ENCODE data around the gene GAGE12D.
"Not testable (repeated sequence)": the region's sequence is repeated elsewhere in the genome, so short reads cannot be mapped to it uniquely, and the experiment has no call there.

The GAGE12D gene, protein sequence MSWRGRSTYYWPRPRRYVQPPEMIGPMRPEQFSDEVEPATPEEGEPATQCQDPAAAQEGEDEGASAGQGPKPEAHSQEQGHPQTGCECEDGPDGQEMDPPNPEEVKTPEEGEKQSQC

DNA sequence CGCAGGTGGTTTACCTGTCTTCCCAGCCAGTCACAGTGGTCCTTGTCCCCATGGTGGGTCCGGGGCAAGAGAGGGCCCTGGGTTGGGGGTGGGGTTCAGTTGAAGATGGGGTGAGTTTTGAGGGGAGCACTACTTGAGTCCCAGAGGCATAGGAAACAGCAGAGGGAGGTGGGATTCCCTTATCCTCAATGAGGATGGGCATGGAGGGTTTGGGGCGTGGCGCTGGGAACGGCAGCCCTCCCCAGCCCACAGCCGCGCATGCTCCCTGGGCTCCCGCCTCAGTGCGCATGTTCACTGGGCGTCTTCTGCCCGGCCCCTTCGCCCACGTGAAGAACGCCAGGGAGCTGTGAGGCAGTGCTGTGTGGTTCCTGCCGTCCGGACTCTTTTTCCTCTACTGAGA lies at the start of gene GAGE12D:
GAGE12D (plus strand) TSS at position 301 of the 400 bp plus-strand sequence. CDS start 1,155 bp downstream, outside the sequence.
- in situ Hi-C loops (cut with HindIII; ENCODE audit: low sequenced_read_pairs), result not testable (repeated sequence)

DNA sequence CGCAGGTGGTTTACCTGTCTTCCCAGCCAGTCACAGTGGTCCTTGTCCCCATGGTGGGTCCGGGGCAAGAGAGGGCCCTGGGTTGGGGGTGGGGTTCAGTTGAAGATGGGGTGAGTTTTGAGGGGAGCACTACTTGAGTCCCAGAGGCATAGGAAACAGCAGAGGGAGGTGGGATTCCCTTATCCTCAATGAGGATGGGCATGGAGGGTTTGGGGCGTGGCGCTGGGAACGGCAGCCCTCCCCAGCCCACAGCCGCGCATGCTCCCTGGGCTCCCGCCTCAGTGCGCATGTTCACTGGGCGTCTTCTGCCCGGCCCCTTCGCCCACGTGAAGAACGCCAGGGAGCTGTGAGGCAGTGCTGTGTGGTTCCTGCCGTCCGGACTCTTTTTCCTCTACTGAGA lies 9.7 kb upstream of the GAGE12D start, which contains the start of gene GAGE12C:
GAGE12C (plus strand) TSS at position 301 of the 400 bp plus-strand sequence. CDS start 1,155 bp downstream, outside the sequence.
- in situ Hi-C loops (cut with HindIII; ENCODE audit: low sequenced_read_pairs), result not testable (repeated sequence)

DNA sequence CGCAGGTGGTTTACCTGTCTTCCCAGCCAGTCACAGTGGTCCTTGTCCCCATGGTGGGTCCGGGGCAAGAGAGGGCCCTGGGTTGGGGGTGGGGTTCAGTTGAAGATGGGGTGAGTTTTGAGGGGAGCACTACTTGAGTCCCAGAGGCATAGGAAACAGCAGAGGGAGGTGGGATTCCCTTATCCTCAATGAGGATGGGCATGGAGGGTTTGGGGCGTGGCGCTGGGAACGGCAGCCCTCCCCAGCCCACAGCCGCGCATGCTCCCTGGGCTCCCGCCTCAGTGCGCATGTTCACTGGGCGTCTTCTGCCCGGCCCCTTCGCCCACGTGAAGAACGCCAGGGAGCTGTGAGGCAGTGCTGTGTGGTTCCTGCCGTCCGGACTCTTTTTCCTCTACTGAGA lies 9.5 kb downstream of the GAGE12D start, which contains the start of gene GAGE12E:
GAGE12E (plus strand) TSS at position 301 of the 400 bp plus-strand sequence. CDS start 1,155 bp downstream, outside the sequence.
- in situ Hi-C loops (cut with HindIII; ENCODE audit: low sequenced_read_pairs), result not testable (repeated sequence)

DNA sequence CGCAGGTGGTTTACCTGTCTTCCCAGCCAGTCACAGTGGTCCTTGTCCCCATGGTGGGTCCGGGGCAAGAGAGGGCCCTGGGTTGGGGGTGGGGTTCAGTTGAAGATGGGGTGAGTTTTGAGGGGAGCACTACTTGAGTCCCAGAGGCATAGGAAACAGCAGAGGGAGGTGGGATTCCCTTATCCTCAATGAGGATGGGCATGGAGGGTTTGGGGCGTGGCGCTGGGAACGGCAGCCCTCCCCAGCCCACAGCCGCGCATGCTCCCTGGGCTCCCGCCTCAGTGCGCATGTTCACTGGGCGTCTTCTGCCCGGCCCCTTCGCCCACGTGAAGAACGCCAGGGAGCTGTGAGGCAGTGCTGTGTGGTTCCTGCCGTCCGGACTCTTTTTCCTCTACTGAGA lies 19.0 kb downstream of the GAGE12D start, which contains the start of gene GAGE12F:
GAGE12F (plus strand) TSS at position 301 of the 400 bp plus-strand sequence. CDS start 1,155 bp downstream, outside the sequence.
- in situ Hi-C loops (cut with HindIII; ENCODE audit: low sequenced_read_pairs), result not testable (repeated sequence)

DNA sequence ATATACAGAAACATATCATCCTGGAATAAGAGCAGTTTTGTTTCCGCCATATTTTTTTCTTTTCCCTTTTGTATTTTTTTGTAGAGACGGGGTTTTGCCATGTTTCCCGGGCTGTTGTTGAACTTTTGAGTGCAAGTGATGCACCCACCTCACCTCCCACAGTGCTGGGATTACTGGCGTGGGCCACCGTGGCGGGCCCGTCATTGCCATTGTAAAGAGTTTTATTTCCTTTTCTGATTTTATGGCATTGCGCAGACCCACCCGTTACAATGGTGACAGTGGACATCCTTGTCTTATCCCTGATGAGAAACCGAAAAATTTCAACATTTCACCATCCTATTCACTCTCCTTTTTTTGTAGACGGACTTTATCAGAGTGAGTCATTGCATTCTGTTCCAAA lies 27.2 kb downstream of the GAGE12D start:
- in situ Hi-C loops (cut with HindIII; ENCODE audit: low sequenced_read_pairs), result not testable (repeated sequence)

DNA sequence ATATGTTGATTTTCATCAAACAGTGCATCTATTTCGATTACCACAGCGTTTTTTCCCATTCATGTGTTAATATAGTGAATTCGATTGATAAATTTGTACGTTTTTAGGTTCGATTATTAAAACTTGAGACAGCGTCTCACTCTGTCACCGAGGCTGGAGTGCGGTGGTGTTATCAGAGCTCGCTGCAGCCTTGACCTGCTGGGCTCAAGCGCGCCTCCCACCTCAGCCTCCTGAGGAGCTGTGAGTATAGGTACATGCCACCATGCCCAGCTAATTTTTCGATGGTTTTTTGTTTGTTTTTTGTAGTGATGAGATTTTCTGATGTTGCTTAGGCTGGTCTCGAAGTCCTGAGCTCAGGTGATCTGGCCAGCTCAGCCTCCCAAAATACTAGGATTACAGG lies 27.6 kb downstream of the GAGE12D start:
- in situ Hi-C loops (cut with HindIII; ENCODE audit: low sequenced_read_pairs), result not testable (repeated sequence)

DNA sequence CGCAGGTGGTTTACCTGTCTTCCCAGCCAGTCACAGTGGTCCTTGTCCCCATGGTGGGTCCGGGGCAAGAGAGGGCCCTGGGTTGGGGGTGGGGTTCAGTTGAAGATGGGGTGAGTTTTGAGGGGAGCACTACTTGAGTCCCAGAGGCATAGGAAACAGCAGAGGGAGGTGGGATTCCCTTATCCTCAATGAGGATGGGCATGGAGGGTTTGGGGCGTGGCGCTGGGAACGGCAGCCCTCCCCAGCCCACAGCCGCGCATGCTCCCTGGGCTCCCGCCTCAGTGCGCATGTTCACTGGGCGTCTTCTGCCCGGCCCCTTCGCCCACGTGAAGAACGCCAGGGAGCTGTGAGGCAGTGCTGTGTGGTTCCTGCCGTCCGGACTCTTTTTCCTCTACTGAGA lies 28.6 kb downstream of the GAGE12D start, which contains the start of gene GAGE12G:
GAGE12G (plus strand) TSS at position 301 of the 400 bp plus-strand sequence. CDS start 1,155 bp downstream, outside the sequence.
- in situ Hi-C loops (cut with HindIII; ENCODE audit: low sequenced_read_pairs), result not testable (repeated sequence)

DNA sequence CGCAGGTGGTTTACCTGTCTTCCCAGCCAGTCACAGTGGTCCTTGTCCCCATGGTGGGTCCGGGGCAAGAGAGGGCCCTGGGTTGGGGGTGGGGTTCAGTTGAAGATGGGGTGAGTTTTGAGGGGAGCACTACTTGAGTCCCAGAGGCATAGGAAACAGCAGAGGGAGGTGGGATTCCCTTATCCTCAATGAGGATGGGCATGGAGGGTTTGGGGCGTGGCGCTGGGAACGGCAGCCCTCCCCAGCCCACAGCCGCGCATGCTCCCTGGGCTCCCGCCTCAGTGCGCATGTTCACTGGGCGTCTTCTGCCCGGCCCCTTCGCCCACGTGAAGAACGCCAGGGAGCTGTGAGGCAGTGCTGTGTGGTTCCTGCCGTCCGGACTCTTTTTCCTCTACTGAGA lies 38.1 kb downstream of the GAGE12D start, which contains the start of gene GAGE12H:
GAGE12H (plus strand) TSS at position 301 of the 400 bp plus-strand sequence. CDS start 1,155 bp downstream, outside the sequence.
- in situ Hi-C loops (cut with HindIII; ENCODE audit: low sequenced_read_pairs), result not testable (repeated sequence)

DNA sequence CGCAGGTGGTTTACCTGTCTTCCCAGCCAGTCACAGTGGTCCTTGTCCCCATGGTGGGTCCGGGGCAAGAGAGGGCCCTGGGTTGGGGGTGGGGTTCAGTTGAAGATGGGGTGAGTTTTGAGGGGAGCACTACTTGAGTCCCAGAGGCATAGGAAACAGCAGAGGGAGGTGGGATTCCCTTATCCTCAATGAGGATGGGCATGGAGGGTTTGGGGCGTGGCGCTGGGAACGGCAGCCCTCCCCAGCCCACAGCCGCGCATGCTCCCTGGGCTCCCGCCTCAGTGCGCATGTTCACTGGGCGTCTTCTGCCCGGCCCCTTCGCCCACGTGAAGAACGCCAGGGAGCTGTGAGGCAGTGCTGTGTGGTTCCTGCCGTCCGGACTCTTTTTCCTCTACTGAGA lies 47.7 kb downstream of the GAGE12D start, which contains the start of gene GAGE2A:
GAGE2A (plus strand) TSS at position 301 of the 400 bp plus-strand sequence. CDS start 1,155 bp downstream, outside the sequence.
- in situ Hi-C loops (cut with HindIII; ENCODE audit: low sequenced_read_pairs), result not testable (repeated sequence)

DNA sequence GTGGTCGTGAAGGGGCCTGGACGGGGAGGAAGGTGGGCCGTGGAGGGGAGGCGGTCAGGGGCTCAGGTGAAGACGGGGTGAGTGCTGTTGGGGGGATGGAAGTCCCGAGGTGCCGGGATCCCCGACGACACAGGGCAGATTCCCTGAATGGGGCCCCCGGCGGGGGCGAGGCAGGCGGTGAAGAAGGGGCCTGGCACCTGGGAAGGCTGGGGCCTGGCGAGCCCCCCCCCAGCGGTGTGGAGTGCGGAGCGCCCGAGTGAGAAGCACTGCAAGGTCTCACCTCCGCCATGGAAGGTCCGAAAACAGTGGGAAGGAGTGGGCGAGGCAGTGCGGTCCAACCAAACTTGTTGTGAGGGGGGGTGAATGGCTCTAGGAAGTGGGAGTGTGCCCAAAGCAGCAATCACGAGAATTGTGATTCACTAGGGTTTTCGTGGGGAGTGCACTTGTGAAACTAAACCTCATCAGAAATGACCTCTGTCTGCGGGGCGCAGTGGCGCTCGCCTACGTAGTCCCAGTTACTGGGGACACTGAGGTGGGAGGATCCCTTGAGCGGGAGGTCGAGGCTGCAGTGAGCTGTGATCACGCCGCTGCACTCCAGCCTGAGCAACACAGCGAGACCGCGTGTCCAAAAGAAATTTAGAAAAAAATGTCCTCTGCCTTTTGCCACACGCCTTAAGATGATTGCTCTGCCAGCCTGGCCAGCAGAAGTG lies 48.4 kb downstream of the GAGE12D start:
- in situ Hi-C loops (cut with HindIII; ENCODE audit: low sequenced_read_pairs), result not testable (repeated sequence)

DNA sequence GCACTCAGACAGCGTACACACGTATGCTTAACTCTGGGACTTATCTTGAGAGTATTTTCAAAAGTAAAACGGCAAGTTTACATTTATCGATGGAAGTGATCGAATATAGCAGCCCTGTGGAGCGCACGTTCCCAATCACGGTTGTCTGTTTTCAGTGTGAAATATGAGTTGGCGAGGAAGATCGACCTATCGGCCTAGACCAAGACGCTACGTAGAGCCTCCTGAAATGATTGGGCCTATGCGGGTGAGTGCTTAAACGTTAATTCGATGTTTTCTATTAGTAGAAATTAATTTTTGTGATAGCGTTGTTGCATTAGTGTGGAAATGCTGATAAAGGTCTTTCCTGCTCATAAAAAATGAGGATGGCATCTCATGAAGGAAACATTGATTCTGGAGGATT lies 49.0 kb downstream of the GAGE12D start:
- in situ Hi-C loops (cut with HindIII; ENCODE audit: low sequenced_read_pairs), result not testable (repeated sequence)

Measured in DLD1 (cell line).